ENCODE data around the gene ASIC2.
A peak's percentile ranks its signal among the peaks of the same experiment; 100 is the strongest.

ASIC2 gene

GRCh38 chr17:33302394-33302793 is 9.3 kb upstream of the ASIC2 start:
- H3K4me3 ChIP-seq (replicated peaks; ENCODE audit: low read depth, low read length): no peak overlapping the region
- DNase-seq (ENCODE audit: extremely low read depth, low read depth): no peak
- no peak for TF ChIP-seq CTCF (IDR thresholded peaks at IDR 0.05; ENCODE audit: low read depth, low read length, missing control alignments)

- TF ChIP-seq CTCF (IDR thresholded peaks at IDR 0.05; ENCODE audit: low read depth, low read length, missing control alignments): no peak
- no peak for DNase-seq (ENCODE audit: extremely low read depth, low read depth)
- H3K4me3 ChIP-seq (replicated peaks; ENCODE audit: low read depth, low read length): no peak overlapping the region
These were observed 7.1 kb upstream of the ASIC2 start for GRCh38 chr17:33300241-33300640.

DNA sequence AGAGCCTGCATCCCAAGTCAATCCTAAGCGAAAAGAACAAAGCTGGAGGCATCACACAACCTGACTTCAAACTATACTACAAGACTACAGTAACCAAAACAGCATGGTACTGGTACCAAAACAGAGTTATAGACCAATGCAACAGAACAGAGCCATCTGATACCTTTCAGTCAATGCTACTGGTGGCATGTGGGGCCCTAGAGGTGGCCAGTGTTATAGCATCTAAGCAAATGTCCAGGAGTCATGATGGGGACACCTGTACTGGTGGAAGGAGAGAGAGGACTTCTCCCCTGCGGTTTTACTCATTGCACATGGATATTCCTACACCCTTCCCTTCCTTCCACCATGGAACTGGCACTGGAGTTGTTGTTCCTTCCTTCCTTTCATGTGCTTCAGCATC is 6.0 kb upstream of the ASIC2 start:
- no peak overlapping the region for H3K4me3 ChIP-seq (replicated peaks; ENCODE audit: low read depth, low read length)
- no peak for TF ChIP-seq CTCF (IDR thresholded peaks at IDR 0.05; ENCODE audit: low read depth, low read length, missing control alignments)

DNA sequence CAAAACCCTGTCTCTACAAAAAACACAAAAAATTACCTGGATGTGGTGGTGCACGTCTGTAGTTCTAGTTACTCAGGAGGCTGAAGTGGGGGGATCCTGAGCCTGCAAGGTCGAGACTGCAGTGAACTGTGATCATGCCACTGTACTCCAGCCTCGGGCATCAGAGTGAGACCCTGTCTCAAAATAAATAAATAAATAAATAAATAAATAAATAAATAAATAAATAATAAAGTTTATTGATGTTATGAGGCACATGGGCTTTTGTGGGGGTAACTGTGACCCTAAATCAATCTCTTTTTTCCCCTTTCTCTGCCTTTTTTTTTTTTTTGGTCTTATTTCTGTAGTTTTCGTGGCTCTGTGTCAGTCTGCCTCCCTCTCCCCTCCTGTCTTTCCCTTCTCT is 4.5 kb upstream of the ASIC2 start:
- DNase-seq (ENCODE audit: extremely low read depth, low read depth): no peak
- TF ChIP-seq CTCF (IDR thresholded peaks at IDR 0.05; ENCODE audit: low read depth, low read length, missing control alignments): no peak
- H3K4me3 ChIP-seq (replicated peaks; ENCODE audit: low read depth, low read length): no peak overlapping the region

More for the DNA sequence above, 6.0 kb upstream of the ASIC2 start:
- no peak for DNase-seq (ENCODE audit: extremely low read depth, low read depth)

GRCh38 chr17:33294994-33295393 is 1.9 kb upstream of the ASIC2 start:
- H3K4me3 ChIP-seq (replicated peaks; ENCODE audit: low read depth, low read length): no peak overlapping the region
- no peak for DNase-seq (ENCODE audit: extremely low read depth, low read depth)
- TF ChIP-seq CTCF (IDR thresholded peaks at IDR 0.05; ENCODE audit: low read depth, low read length, missing control alignments): no peak

- no peak for DNase-seq (ENCODE audit: extremely low read depth, low read depth)
- peak; percentile 14 for TF ChIP-seq CTCF (IDR thresholded peaks at IDR 0.05; ENCODE audit: low read depth, low read length, missing control alignments)
- H3K4me3 ChIP-seq (replicated peaks; ENCODE audit: low read depth, low read length): no peak overlapping the region
These were observed 704 bp downstream of the ASIC2 start for GRCh38 chr17:33292201-33292980.
